NCI-H187 treated with DMSO at 0.1 percent for 48 hours (cell line): ENCODE measurements around the gene SPATA6L.
"Not testable (repeated sequence)": the region's sequence is repeated elsewhere in the genome, so short reads cannot be mapped to it uniquely, and the experiment has no call there.

ENCODE experiments used
- DNase-seq: peaks from one replicate; lab custom pipeline; 2025; lab: John Stamatoyannopoulos, UW

Gene SPATA6L

DNA sequence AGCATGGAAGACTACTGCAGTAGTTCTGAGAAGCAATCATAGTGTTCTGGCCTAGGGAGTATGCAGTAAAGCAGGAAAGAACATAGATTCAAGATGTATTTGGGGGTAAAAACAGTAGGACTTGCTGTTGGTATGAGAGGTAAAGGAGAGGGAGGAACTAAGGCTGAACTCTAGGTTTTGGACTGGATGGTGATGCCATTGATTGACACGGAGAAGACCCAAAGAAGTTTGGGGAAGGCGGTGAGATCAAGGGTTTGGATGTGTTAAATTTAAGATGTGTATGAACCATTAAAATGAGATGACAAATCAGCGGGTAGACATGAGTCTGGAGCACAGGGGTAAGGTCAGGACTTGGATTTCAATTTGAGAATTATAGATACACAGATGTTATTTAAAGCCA lies 11.1 kb upstream of the SPATA6L start:
- DNase-seq: no peak

- no peak for DNase-seq
Observed at GRCh38 chr9:4674783-4675182, 8.5 kb upstream of the SPATA6L start.

GRCh38 chr9:4671737-4672136 lies 5.5 kb upstream of the SPATA6L start:
- DNase-seq: no peak

GRCh38 chr9:4670591-4670990 lies 4.3 kb upstream of the SPATA6L start:
- no peak for DNase-seq

DNA sequence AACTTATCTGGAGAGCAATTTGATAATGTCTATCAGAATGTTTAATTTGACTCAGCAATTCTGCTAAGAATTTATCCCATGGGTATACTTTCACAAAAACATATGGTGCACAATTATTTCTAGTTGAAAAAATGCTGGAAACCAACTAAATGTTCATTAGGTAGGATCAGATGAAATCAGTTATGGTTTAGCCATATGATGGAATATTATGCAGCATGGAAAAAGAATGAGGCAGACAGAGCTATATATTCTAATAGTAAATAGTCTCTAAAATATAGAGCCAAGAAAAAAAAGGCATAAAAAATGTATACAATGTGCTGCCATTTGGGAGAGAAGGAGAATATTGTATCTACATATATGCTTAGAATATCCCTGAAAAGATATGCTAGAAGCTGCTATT lies 3.6 kb upstream of the SPATA6L start:
- DNase-seq: no peak

- no peak for DNase-seq
Observed at GRCh38 chr9:4668604-4669003, 2.3 kb upstream of the SPATA6L start.

GRCh38 chr9:4667681-4668080 lies 1.4 kb upstream of the SPATA6L start:
- no peak for DNase-seq

DNA sequence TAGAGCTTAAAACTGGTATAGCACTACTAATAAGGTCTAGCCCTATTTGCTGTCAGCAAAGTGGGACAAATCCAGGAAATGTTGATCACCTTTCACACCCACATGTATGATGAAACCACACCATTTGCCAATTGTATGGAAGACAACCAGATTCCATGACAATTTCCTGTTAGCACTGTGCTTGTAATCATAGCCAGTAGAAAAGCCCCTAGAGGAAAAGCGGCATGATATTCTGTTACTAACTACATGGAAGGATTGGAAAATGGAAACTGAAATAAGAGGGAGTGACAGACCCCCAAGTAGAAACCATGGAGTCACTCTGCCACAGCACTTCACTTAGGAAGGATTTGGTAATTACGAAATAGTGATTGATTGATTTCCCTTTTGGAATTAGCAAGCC lies 923 bp downstream of the SPATA6L start:
- no peak for DNase-seq

DNA sequence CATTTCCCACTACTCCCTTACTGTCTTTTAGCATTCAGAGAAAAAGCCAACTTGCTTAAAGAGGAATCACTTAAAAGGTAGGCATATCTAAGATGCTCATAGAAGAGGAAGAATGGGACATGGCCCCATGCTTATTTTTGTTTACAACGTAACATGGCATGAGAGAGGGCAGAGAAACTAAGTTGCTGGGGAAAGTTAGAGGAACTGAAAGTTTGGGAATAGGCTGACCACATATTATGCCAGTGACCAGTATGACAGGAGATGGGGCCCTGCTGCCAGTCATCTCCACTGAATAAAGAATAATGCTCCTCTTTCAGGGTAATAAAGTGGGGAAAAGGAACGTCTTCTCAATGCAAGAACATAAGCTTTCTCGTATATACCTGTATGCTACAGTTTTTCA lies 2.3 kb downstream of the SPATA6L start:
- no peak for DNase-seq

DNA sequence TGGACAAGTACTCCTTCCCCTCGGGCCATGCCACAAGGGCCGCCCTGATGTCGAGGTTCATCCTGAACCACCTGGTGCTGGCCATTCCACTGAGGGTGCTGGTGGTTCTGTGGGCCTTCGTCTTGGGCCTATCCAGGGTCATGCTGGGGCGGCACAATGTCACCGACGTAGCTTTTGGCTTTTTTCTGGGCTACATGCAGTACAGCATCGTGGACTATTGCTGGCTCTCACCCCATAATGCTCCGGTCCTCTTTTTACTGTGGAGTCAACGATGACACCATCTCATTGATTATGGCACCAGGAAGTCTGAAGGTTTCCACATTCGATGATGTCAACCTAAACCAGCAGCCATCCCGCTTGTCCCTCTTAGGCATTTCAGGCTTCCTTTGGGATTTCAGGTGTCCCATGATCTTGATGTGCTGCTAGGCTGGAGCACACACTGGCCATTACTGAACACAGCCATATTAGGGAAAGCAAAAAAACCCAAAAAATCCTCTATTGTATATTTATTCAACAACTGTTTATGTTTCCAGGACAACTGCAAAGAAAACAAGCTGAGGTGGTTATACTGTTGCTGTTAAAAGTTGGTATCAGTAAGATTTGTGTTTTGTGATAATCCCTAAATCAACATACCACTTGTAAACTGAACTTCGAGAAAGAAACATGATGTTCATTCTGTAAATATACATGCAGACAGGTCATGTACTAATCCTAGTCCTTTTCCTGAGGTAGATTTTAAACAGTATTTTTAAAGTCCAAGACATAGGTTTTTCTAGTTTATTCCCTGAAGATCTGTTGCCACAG lies 3.1 kb downstream of the SPATA6L start:
- DNase-seq: no peak

GRCh38 chr9:4662108-4662988 lies 3.9 kb downstream of the SPATA6L start, which contains the start of gene PLPP6:
Gene PLPP6 (plus strand): TSS chr9:4662294. CDS start chr9:4662376, 82 bp downstream.
- peak; percentile 82 for DNase-seq

DNA sequence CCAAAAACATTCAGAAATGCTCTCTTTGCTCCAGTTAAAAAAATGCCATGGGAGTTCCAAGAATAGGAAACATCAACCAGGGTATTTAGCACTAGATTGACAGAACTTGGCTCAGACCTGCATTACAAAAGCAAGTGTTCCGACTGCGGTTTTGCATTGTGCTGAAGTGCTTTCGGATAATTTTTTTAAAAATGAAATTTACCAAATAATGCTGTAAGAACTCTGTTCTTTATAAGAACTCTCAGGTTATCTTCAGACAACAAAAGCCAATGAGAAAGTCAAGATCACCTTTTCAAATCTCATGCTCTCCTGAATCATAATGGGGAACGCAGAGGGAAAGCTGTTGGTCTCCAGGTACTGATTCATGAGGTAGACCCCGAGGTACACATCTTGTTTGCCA lies 4.7 kb downstream of the SPATA6L start:
- DNase-seq: no peak

DNA sequence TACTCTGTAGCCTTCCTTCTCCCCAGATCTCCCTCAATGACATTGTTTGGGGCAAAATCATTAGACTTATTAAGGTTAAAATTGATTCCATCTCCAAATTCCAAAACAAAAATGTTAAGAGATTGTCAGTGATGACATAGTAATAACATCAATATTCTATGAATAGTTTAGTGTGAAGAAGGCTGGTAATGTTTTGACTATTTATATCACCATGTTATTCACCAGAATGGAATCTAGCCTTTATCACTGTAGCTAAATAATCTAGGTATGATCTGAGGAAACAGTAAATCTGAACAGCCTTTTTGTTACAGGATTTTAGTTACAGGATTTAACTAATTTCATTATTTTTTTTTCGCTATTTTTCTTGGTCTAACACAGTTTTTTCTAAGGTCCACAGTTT lies 5.1 kb downstream of the SPATA6L start:
- no peak for DNase-seq

GRCh38 chr9:4660665-4661064 lies 5.6 kb downstream of the SPATA6L start:
- DNase-seq: not testable (repeated sequence)

DNA sequence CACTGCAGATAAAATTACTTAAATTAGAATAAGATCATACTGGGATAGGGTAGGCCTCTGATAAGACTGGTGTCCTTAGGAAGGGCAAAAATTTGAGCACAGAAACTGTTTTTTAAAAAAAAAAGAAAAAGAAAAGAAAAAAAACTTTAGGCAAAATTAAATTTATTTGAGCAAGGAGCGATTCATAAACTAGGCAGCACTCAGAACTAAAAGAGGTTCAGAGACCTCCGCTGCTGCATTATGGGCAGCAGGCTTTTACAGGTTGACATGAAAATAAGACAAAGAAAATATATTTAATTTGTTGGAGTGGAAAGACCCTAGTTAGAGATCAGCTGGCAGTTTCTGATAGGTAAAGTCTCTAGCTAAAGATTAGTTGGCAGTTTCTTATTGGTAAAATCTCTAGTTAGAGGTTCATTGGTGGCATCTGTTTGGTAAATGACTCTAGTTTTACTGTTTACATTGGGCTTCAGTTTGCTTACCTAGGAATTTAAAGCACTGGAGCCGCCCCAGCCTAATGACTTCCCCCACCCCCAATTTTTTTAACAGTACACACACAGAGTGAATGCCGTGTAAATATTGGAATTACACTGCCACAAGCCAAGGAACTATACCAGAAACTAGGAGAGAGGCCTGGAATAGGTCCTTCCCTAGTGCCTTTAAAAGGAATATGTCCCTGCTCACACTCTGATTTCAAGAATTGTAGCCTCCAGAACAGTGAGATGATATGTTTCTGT lies 8.7 kb downstream of the SPATA6L start:
- no peak for DNase-seq

DNA sequence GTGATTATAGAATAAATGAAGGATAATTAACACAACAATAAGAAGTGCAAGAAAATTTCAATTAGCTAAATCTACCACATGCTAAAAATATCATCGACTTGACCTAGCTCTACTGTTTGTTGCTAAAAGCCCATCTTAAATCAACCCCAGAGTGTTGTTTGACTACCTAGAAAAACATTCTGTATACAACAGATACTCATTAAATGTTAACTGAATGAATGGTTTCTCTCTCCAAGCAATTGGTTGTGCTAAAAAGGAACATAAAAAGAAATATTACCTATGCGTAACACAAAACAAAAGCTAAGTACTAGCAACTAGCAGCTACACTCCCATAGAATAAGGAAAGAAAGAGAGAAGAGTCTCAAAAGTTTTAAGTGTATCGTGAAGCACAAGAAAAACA lies 9.7 kb downstream of the SPATA6L start:
- no peak for DNase-seq

GRCh38 chr9:4656196-4656595 lies 10.1 kb downstream of the SPATA6L start:
- not testable (repeated sequence) for DNase-seq

GRCh38 chr9:4654538-4654937 lies 11.7 kb downstream of the SPATA6L start:
- no peak for DNase-seq

DNA sequence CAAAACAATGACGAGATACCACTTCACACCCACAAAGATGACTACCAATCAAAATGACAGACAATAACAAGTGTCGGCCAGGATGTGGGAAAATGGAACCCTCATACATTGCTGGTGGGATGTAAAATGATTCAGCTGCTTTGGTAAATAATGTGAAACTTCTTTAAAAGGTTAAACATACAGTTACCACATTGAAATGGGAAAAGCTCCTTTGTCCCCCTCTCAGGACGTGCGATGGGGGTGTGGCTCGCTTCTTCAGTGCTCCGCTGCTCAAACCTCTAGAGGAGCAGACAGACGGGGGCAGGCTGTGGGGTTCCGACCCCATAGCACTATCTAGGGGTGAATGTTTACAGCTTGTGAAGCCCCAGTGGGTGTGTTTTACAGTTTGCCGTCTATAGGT lies 12.2 kb downstream of the SPATA6L start:
- no peak for DNase-seq

GRCh38 chr9:4642351-4642750 lies 23.9 kb downstream of the SPATA6L start:
- DNase-seq: no peak

DNA sequence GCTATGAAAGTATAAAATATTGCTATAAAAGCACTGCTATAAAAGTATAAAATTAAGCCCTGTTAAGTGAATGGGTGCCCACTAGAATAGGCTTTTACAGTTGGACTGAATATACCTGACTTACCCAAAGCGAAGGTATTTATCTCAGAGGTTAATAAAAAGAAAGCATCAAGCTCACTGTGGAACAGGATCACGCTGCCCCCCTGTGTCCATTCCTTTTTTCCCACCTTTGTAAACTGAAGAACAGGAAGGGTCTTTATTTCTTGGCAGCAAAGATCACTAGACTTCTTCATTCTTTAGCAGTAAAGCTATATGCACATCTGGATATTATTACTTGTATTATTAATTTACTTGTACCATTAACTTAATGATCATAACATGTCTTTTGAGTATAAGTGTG lies 26.3 kb downstream of the SPATA6L start:
- DNase-seq: no peak

GRCh38 chr9:4639420-4639819 lies 26.9 kb downstream of the SPATA6L start:
- DNase-seq: no peak
